GM12864 (cell line): Measurements from ENCODE around the gene SHC3.

Experiments used
- DNase-seq: peaks from one replicate; pipeline ENCODE4 v3.0.0-alpha.2; 2011; ENCODE audit warnings: low read depth
- H3K4me3 ChIP-seq: 2 replicates; pipeline ENCODE4 v1.5.1; 2011; ENCODE audit warnings: mild to moderate bottlenecking, low read depth, low read length, control low read depth
- TF ChIP-seq, protein P1 (sequence below): IDR thresholded peaks from 2 replicates; pipeline ENCODE4 v1.5.1; 2011; ENCODE audit warnings: low read depth, mild to moderate bottlenecking, moderate library complexity, low read length, control low read depth, inconsistent platforms; ENCODE audit errors: missing control alignments

The SHC3 gene

GRCh38 chr9:88972401-88972800 lies 206.2 kb downstream of the SHC3 start:
- H3K4me3 ChIP-seq: no peak overlapping the region
- DNase-seq: no peak
- TF ChIP-seq, protein P1, sequence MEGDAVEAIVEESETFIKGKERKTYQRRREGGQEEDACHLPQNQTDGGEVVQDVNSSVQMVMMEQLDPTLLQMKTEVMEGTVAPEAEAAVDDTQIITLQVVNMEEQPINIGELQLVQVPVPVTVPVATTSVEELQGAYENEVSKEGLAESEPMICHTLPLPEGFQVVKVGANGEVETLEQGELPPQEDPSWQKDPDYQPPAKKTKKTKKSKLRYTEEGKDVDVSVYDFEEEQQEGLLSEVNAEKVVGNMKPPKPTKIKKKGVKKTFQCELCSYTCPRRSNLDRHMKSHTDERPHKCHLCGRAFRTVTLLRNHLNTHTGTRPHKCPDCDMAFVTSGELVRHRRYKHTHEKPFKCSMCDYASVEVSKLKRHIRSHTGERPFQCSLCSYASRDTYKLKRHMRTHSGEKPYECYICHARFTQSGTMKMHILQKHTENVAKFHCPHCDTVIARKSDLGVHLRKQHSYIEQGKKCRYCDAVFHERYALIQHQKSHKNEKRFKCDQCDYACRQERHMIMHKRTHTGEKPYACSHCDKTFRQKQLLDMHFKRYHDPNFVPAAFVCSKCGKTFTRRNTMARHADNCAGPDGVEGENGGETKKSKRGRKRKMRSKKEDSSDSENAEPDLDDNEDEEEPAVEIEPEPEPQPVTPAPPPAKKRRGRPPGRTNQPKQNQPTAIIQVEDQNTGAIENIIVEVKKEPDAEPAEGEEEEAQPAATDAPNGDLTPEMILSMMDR: no peak

DNA sequence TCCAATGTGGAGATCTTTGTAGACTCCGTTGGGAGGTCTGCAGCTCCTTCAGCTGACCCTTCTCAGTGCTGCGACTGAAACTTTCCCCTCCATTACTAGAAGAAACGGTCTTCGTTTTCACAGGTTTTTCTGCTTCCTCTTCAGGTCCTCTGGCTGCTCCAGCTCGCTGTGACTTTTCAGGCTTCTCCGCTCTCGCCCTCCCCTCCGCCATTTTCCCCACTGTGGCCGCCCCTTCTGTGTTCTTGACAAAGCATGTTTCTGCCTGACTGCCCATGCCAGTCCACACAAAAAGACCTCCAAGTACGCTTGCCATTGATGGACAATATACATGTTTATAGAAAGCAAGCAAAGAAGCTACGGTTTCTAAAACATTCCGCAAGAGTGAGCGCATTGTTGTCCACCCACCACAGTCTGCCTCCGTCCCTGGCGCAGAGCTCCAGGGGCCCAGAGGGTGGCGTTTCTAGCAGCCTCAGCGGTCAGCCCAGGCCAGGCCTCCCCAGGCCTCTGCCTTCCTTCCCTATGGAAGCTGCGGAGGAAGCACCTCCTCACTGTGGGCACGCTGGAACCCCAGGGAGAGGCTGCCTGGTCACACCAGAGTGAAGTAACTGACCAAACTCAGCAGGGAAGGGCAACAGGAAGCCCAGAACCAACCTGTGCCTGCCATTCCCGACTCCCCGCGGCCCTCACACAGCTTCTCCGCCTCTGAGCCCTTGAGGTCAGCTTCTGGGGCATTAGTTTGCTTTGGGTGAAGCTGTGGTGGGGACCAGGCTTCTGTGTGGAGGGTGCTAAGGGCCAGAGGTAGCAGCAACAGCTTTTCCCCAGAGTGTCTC lies 207.3 kb downstream of the SHC3 start:
- H3K4me3 ChIP-seq: no peak overlapping the region
- DNase-seq: no peak
- TF ChIP-seq, protein P1: no peak

- no peak overlapping the region for H3K4me3 ChIP-seq
- DNase-seq: no peak
- TF ChIP-seq, protein P1: no peak
These were observed 208.8 kb downstream of the SHC3 start for GRCh38 chr9:88969646-88970373.

- TF ChIP-seq, protein P1: no peak
- H3K4me3 ChIP-seq: no peak overlapping the region
- DNase-seq: no peak
These were observed 209.8 kb downstream of the SHC3 start for GRCh38 chr9:88968799-88969198.

GRCh38 chr9:88966894-88967676 lies 211.5 kb downstream of the SHC3 start:
- TF ChIP-seq, protein P1: no peak
- H3K4me3 ChIP-seq: no peak overlapping the region
- no peak for DNase-seq

DNA sequence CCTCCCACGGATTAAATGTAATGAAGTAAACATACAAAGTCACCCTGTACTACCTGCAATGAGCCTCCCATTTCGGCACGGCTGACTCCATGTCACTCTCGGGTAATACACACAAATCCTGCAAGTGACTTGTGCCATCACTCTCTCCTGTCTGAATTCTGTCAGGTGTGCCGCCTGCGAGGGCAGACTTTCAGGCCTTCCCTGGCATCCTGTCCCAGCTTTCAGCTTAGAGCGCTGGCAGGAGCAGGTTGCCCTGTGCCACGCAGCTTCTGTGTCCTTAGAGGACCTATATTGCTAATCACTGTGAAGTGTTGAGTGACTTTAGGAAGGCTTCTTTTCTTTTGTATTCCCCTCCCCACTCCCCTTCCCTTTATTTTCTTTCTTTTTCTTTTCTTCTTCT lies 213.1 kb downstream of the SHC3 start:
- DNase-seq: no peak
- TF ChIP-seq, protein P1: no peak
- no peak overlapping the region for H3K4me3 ChIP-seq
